Measurements from ENCODE around the gene RHOT1. TPM values are rescaled to one million over a fixed set of nuclear protein-coding genes. Genes with fewer than 3 reads are reported as not detected.

RHOT1 gene
- total and polyA plus RNA-seq, 7 experiments from 2014 or later: 24.3 to 31.7 (median 29.3) TPM

DNA sequence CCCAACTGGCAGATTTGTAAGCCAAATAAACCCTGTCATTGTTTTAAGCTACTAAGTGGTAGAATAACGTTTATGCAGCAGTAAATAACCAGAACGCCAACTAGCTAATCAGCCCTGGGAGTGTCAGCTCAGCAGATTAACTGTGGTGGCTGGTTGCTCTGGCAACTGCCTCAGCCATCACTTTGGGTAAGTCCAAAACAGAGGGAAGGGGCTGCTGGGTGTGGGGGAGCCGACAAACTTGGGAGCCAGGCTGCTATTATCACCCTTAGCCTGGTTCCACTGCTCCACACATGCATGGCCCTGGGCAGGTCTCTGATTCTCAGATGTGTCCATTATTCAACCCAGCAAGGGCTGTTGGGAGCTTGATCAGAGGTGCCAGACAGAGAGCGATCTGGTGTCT lies 22.2 kb upstream of the RHOT1 start:
- H3K9me3 ChIP-seq (ENCODE audit: control insufficient read depth in 2 of 3, low read length in 3 of 3): no peaks in the 10 kb centered on the region
- DNase-seq (no peak), ATAC-seq (no peak)
- Mint-ChIP-seq H3K4me1 (peaks cover 0 to 14% (median 8%) of the 10 kb centered on the region in 7 donors), H3K4me3 (no peak overlapping the region), H3K27ac (no peak overlapping the region), H3K27me3 (peaks cover 0 to 15% (median 0%) of the 10 kb centered on the region in 5 donors), H3K9me3 (no peaks in the 10 kb centered on the region), H3K36me3 (no peaks in the 10 kb centered on the region)
- no peak overlapping the region for H3K27ac ChIP-seq (ENCODE audit: low read depth, low read length)
- POLR2A ChIA-PET: interaction anchor here (0.5 kb wide), 1 partner anchor 11 kb away, joined by 4 read pairs; no protein-coding TSS in a partner anchor
- intact Hi-C loops (cut with micrococcal nuclease): no loop called here
- H3K36me3 ChIP-seq (ENCODE audit: control insufficient read depth in 2 of 3, insufficient read depth in 3 of 3, low read length in 3 of 3): no peaks in the 10 kb centered on the region
- CTCF ChIA-PET: no interaction called here
- no peaks in the 10 kb centered on the region for H3K27me3 ChIP-seq (ENCODE audit: control insufficient read depth in 2 of 2, insufficient read depth in 2 of 2, low read length in 2 of 2)
- H3K4me3 ChIP-seq (ENCODE audit: low read length): no peak overlapping the region
- H3K4me1 ChIP-seq (ENCODE audit: control insufficient read depth in 2 of 2, insufficient read depth in 2 of 2, low read length in 2 of 2): no peaks in the 10 kb centered on the region

DNA sequence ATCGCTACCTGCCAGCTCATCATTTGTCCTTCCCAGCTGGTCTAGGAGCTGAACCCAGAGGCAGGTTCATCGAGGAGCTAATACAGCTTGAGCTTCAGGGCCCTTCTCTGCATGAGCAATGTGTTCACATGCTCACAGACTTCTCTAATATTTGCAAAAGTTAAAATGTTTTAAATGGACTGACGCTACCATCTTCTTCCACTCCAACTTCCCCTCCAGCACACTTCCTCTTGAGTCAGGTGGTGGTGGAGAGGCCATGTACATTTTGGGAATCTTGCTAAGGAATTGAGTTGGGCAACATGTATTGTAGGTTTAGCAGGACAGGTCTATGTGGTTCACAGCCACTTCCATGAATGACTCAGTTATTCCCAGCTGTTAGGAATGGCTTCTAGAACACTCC lies 21.6 kb upstream of the RHOT1 start:
- Mint-ChIP-seq H3K9me3 (no peaks in the 10 kb centered on the region), H3K4me1 (peaks cover 0 to 19% (median 8%) of the 10 kb centered on the region in 7 donors), H3K27ac (no peak overlapping the region), H3K36me3 (no peaks in the 10 kb centered on the region), H3K4me3 (no peak overlapping the region), H3K27me3 (peaks cover 0 to 15% (median 0%) of the 10 kb centered on the region in 5 donors)
- Histone ChIP-seq H3K9me3 (ENCODE audit: control insufficient read depth in 2 of 3, low read length in 3 of 3) (no peaks in the 10 kb centered on the region), H3K27me3 (ENCODE audit: control insufficient read depth in 2 of 2, insufficient read depth in 2 of 2, low read length in 2 of 2) (no peaks in the 10 kb centered on the region), H3K4me1 (ENCODE audit: control insufficient read depth in 2 of 2, insufficient read depth in 2 of 2, low read length in 2 of 2) (no peaks in the 10 kb centered on the region), H3K36me3 (ENCODE audit: control insufficient read depth in 2 of 3, insufficient read depth in 3 of 3, low read length in 3 of 3) (no peaks in the 10 kb centered on the region), H3K4me3 (ENCODE audit: low read length) (no peak overlapping the region), H3K27ac (ENCODE audit: low read depth, low read length) (no peak overlapping the region)
- ATAC-seq: no peak
- intact Hi-C loops (cut with micrococcal nuclease): no loop called here
- POLR2A ChIA-PET: interaction anchor here (0.5 kb wide), 1 partner anchor 12 kb away, joined by 4 read pairs; no protein-coding TSS in a partner anchor
- DNase-seq: no peak
- CTCF ChIA-PET: no interaction called here

- ChIA-PET CTCF (interaction anchor here (2.7 kb wide), 1 partner anchor 15 kb away, joined by 7 read pairs; no protein-coding TSS in a partner anchor), POLR2A (no interaction called here)
- no peak for DNase-seq
- H3K36me3 Mint-ChIP-seq: peaks cover 0 to 5% (median 0%) of the 10 kb centered on the region in 5 donors
- H3K4me3 ChIP-seq (ENCODE audit: low read length): no peak overlapping the region
- peaks cover 6 to 7% of the 10 kb centered on the region in 2 donors for H3K4me1 ChIP-seq (ENCODE audit: control insufficient read depth in 2 of 2, insufficient read depth in 2 of 2, low read length in 2 of 2)
- no peak overlapping the region for H3K4me3 Mint-ChIP-seq
- H3K27ac ChIP-seq (ENCODE audit: low read depth, low read length): no peak overlapping the region
- no peaks in the 10 kb centered on the region for H3K9me3 ChIP-seq (ENCODE audit: control insufficient read depth in 2 of 3, low read length in 3 of 3)
- H3K9me3 Mint-ChIP-seq: no peaks in the 10 kb centered on the region
- no peaks in the 10 kb centered on the region for H3K27me3 ChIP-seq (ENCODE audit: control insufficient read depth in 2 of 2, insufficient read depth in 2 of 2, low read length in 2 of 2)
- H3K36me3 ChIP-seq (ENCODE audit: control insufficient read depth in 2 of 3, insufficient read depth in 3 of 3, low read length in 3 of 3): no peaks in the 10 kb centered on the region
- no peak for ATAC-seq
- H3K27ac Mint-ChIP-seq: peak overlapping the region in 1 of 9 donors; percentile 28
- H3K27me3 Mint-ChIP-seq: peaks cover 0 to 9% (median 0%) of the 10 kb centered on the region in 5 donors
- intact Hi-C loops (cut with micrococcal nuclease): no loop called here
- peaks cover 7 to 30% (median 19%) of the 10 kb centered on the region in 7 donors for H3K4me1 Mint-ChIP-seq
These were observed 18.5 kb upstream of the RHOT1 start for GRCh38 chr17:32123782-32124181.

GRCh38 chr17:32124985-32125847 lies 17.1 kb upstream of the RHOT1 start:
- Mint-ChIP-seq H3K27me3 (peaks cover 0 to 7% (median 0%) of the 10 kb centered on the region in 5 donors), H3K4me3 (peak overlapping the region in 1 of 10 donors; percentile 19)
- CTCF ChIA-PET: interaction anchor here (4.8 kb wide), 1 partner anchor 15 kb away, joined by 28 read pairs; no protein-coding TSS in a partner anchor

DNA sequence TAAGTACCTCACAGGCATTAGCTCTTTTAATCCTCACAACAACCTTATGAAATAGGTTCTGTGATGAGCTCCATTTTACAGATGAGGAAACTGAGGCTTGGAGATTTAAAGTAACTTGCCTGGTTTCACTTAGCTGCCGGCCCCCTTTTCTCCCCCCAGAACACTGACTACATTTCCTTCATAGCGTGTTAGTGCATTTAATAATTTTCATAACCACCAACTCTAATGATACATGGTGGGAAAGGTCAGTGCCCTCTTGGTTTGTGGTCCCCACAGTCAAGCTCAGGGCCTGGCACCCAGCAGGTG lies 16.5 kb upstream of the RHOT1 start:
- POLR2A ChIA-PET: interaction anchor here (1.0 to 5.6 kb wide), 4 partner anchors 14 to 22 kb away, joined by 3 to 45 read pairs (median 6); partner anchors contain the start of gene RHOT1
- H3K27me3 Mint-ChIP-seq: peaks cover 0 to 3% (median 0%) of the 10 kb centered on the region in 5 donors

More at GRCh38 chr17:32124985-32125847, 17.1 kb upstream of the RHOT1 start:
- Histone ChIP-seq H3K4me3 (ENCODE audit: low read length) (no peak overlapping the region), H3K36me3 (ENCODE audit: control insufficient read depth in 2 of 3, insufficient read depth in 3 of 3, low read length in 3 of 3) (no peaks in the 10 kb centered on the region), H3K9me3 (ENCODE audit: control insufficient read depth in 2 of 3, low read length in 3 of 3) (no peaks in the 10 kb centered on the region), H3K27ac (ENCODE audit: low read depth, low read length) (no peak overlapping the region), H3K4me1 (ENCODE audit: control insufficient read depth in 2 of 2, insufficient read depth in 2 of 2, low read length in 2 of 2) (peaks cover 6 to 7% of the 10 kb centered on the region in 2 donors), H3K27me3 (ENCODE audit: control insufficient read depth in 2 of 2, insufficient read depth in 2 of 2, low read length in 2 of 2) (no peaks in the 10 kb centered on the region)
- H3K4me1 Mint-ChIP-seq: peaks cover 7 to 38% (median 26%) of the 10 kb centered on the region in 7 donors
- POLR2A ChIA-PET: interaction anchor here (0.5 to 5.6 kb wide), 7 partner anchors 14 to 1628 kb away, joined by 3 to 45 read pairs (median 4); partner anchors contain the start of gene RHOT1
- no peaks in the 10 kb centered on the region for H3K9me3 Mint-ChIP-seq
- no peak for ATAC-seq
- no peak for DNase-seq
- H3K36me3 Mint-ChIP-seq: peaks cover 0 to 11% (median 3%) of the 10 kb centered on the region in 5 donors
- intact Hi-C loops (cut with micrococcal nuclease): loop anchor here (5.0 kb wide), 2 partner anchors 43 to 48 kb away; no protein-coding TSS in a partner anchor
- H3K27ac Mint-ChIP-seq: peak overlapping the region in 7 of 9 donors; percentile 1 to 100 (median 81)

DNA sequence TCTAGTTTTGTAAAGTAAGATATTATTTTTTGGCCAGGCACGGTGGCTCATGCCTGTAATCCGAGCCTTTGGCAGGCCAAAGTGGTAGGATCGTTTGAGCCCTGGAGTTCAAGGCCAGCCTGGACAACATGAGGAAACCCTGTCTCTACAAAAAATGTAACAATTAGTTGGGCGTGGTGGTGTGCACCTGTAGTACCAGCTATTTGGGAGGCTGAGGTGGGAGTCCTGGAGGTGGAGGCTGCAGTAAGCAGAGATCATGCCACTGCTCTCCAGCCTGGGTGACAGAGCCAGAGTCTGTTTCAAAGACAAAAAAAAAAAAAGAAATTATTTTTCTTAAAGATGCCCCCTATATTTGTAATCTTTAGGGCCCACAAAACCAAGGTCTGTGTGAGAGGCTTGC lies 16.0 kb upstream of the RHOT1 start:
- Histone ChIP-seq H3K4me1 (ENCODE audit: control insufficient read depth in 2 of 2, insufficient read depth in 2 of 2, low read length in 2 of 2) (peaks cover 6 to 7% of the 10 kb centered on the region in 2 donors), H3K4me3 (ENCODE audit: low read length) (no peak overlapping the region), H3K27me3 (ENCODE audit: control insufficient read depth in 2 of 2, insufficient read depth in 2 of 2, low read length in 2 of 2) (no peaks in the 10 kb centered on the region), H3K9me3 (ENCODE audit: control insufficient read depth in 2 of 3, low read length in 3 of 3) (no peaks in the 10 kb centered on the region), H3K36me3 (ENCODE audit: control insufficient read depth in 2 of 3, insufficient read depth in 3 of 3, low read length in 3 of 3) (no peaks in the 10 kb centered on the region), H3K27ac (ENCODE audit: low read depth, low read length) (peak overlapping the region; percentile 89)
- Mint-ChIP-seq H3K27ac (peak overlapping the region; percentile 82 to 100 (median 97)), H3K27me3 (no peaks in the 10 kb centered on the region), H3K9me3 (no peaks in the 10 kb centered on the region), H3K4me3 (peak overlapping the region in 6 of 10 donors; percentile 27 to 99 (median 94)), H3K4me1 (peaks cover 7 to 38% (median 26%) of the 10 kb centered on the region in 7 donors), H3K36me3 (peaks cover 0 to 16% (median 4%) of the 10 kb centered on the region in 5 donors)
- ChIA-PET POLR2A (interaction anchor here (1.0 to 5.6 kb wide), 4 partner anchors 13 to 119 kb away, joined by 3 to 45 read pairs (median 6); partner anchors contain the start of genes LRRC37B and RHOT1), CTCF (interaction anchor here (0.6 to 4.8 kb wide), 4 partner anchors 10 to 207 kb away, joined by 4 to 28 read pairs (median 8); no protein-coding TSS in a partner anchor)
- ATAC-seq (no peak), DNase-seq (no peak)
- intact Hi-C loops (cut with micrococcal nuclease): loop anchor here (5.0 kb wide), 2 partner anchors 44 to 49 kb away; no protein-coding TSS in a partner anchor

More for the DNA sequence above, 16.5 kb upstream of the RHOT1 start:
- H3K27ac Mint-ChIP-seq: peak overlapping the region in 8 of 9 donors; percentile 58 to 100 (median 97)
- Histone ChIP-seq H3K4me1 (ENCODE audit: control insufficient read depth in 2 of 2, insufficient read depth in 2 of 2, low read length in 2 of 2) (peaks cover 6 to 7% of the 10 kb centered on the region in 2 donors), H3K4me3 (ENCODE audit: low read length) (no peak overlapping the region), H3K36me3 (ENCODE audit: control insufficient read depth in 2 of 3, insufficient read depth in 3 of 3, low read length in 3 of 3) (no peaks in the 10 kb centered on the region), H3K9me3 (ENCODE audit: control insufficient read depth in 2 of 3, low read length in 3 of 3) (no peaks in the 10 kb centered on the region), H3K27me3 (ENCODE audit: control insufficient read depth in 2 of 2, insufficient read depth in 2 of 2, low read length in 2 of 2) (no peaks in the 10 kb centered on the region), H3K27ac (ENCODE audit: low read depth, low read length) (peak overlapping the region; percentile 89)
- no peak for DNase-seq
- H3K9me3 Mint-ChIP-seq: no peaks in the 10 kb centered on the region
- CTCF ChIA-PET: interaction anchor here (1.2 to 4.8 kb wide), 2 partner anchors 14 to 19 kb away, joined by 7 to 28 read pairs; no protein-coding TSS in a partner anchor
- ATAC-seq: no peak
- H3K36me3 Mint-ChIP-seq: peaks cover 0 to 15% (median 4%) of the 10 kb centered on the region in 5 donors
- H3K4me1 Mint-ChIP-seq: peaks cover 7 to 38% (median 26%) of the 10 kb centered on the region in 7 donors
- intact Hi-C loops (cut with micrococcal nuclease): loop anchor here (5.0 kb wide), 2 partner anchors 44 to 48 kb away; no protein-coding TSS in a partner anchor
- H3K4me3 Mint-ChIP-seq: peak overlapping the region in 3 of 10 donors; percentile 19 to 40 (median 27)

Measured in naive thymus-derived CD4-positive, alpha-beta T cell (primary cell).